ENCODE measurements around the gene KAT8.

The KAT8 gene

GRCh38 chr16:31080035-31080629 lies 37.3 kb upstream of the KAT8 start:
- DNase-seq (ENCODE audit: insufficient read length, low spot score) = no peak
- FAIRE-seq = no peak

DNA sequence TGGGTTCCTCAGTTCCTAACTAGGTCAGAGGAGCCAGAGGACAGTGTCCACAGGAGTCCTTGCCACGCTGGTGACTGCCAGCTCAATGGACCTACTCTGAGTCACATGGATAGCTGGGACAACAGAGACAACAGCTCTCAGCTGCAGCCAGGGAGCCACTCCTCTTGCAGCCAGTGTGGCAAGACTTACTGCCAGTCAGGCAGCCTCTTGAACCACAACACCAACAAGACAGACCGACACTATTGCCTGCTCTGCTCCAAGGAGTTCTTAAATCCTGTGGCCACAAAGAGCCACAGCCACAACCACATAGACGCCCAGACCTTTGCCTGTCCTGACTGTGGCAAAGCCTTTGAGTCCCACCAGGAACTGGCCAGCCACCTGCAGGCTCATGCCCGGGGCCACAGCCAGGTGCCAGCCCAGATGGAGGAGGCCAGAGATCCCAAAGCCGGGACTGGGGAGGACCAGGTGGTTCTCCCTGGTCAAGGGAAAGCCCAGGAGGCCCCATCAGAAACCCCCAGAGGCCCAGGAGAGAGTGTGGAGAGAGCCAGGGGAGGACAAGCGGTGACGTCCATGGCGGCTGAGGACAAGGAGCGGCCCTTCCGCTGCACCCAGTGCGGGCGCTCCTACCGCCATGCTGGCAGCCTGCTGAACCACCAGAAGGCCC lies 36.6 kb upstream of the KAT8 start:
- DNase-seq (ENCODE audit: insufficient read length, low spot score) (no peak), FAIRE-seq (no peak)
- no peak for TF ChIP-seq POLR2A (IDR thresholded peaks at IDR 0.05; ENCODE audit: low read depth, low read length)

More at GRCh38 chr16:31080035-31080629, 37.3 kb upstream of the KAT8 start:
- no peak for TF ChIP-seq POLR2A (IDR thresholded peaks at IDR 0.05; ENCODE audit: low read depth, low read length)

DNA sequence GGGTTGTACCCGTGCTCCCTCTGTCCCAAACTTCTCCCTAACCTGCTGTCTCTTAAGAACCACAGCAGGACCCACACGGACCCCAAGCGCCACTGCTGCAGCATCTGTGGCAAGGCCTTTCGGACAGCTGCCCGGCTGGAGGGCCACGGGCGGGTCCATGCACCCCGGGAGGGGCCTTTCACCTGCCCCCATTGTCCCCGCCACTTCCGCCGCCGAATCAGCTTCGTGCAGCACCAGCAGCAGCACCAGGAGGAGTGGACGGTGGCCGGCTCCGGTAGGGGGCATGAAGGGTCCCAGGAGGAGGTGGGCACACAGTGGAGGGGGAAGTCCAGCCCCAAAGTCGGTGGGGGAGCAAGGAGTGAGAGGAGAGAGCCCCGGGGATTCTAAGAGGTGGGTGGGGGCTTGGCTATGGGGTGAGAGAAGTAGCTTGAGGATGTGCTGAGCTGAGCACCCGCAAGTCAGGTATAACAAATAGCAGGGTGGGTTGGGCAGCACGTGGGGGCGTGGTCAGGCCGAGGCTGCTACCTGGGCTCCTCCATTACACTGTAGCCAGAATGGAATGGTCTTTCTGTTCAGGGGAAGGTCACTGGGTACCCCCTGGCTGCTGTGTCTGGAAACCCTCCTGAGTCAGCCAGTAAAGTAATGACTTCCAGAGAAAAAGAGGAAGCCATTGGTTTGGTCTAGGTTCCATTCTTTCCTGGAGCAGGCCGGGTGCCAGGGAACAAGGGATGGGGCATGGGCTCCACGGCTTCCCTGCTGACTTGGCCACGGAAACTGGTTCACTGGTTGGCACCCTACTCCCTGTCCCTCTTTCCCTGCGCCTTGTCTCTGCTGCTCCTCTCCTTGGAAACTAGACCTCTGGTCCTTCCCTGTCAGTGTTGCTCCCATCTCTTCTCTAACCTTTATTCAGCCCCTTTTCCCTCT lies 35.8 kb upstream of the KAT8 start:
- FAIRE-seq (no peak), DNase-seq (ENCODE audit: insufficient read length, low spot score) (no peak)
- TF ChIP-seq POLR2A (IDR thresholded peaks at IDR 0.05; ENCODE audit: low read depth, low read length) = no peak

DNA sequence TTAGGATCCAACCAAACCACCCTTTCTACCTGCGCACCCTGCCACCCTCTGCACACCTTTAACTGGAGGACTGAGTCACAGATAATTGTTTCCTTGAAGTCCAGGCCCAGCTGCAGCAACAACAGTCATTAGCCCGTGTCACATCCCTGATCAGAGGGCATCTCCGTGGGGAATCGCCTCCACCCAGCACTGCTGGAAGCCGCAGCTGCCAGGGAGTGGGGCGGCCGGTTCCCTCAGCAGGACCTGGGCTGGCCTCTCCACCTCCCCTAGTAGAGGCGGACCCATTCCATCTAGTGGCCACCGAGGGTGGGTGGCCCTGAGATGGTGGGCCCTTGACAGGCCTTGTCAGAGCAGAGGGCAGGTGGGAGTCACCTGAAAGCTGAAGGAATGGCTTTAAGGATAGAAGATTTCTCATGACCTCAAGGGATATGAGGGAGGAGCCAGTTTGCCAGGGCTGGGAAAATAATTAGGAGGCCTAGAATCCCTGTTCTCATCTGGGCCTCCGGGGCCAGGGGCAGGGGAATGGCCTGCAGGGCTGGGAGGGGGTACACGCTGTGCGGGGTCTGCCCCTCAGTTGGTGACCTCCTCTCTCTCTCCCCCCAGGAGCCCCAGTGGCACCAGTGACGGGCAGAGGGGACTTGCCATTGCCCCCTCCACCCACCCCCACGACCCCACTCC lies 35.0 kb upstream of the KAT8 start:
- no peak for TF ChIP-seq POLR2A (IDR thresholded peaks at IDR 0.05; ENCODE audit: low read depth, low read length)
- FAIRE-seq = no peak

GRCh38 chr16:31083081-31083480 lies 34.4 kb upstream of the KAT8 start:
- DNase-seq (ENCODE audit: insufficient read length, low spot score) = no peak
- TF ChIP-seq POLR2A (IDR thresholded peaks at IDR 0.05; ENCODE audit: low read depth, low read length) = no peak
- no peak for FAIRE-seq

More for the DNA sequence above, 35.0 kb upstream of the KAT8 start:
- DNase-seq (ENCODE audit: insufficient read length, low spot score) = no peak

DNA sequence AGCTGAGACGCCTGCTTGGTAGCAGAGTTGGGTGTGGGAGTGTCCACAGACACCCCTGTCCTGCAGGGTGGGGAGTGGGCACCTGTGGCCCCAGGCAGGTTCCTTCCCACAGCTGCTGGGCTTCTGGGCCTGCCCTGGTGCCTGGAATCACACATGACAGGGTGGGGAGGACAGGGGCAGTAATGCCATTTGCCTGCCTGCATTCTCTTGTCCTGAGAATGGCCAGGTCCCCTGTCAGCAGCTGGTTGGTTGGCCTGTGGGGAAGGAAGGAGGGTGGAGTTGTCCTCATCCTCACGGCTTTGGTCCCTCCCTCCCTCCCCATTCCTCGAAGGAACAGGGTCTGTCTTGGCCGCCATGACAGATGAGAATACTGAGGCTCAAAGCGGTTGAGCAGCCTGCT lies 33.9 kb upstream of the KAT8 start:
- DNase-seq (ENCODE audit: insufficient read length, low spot score) (no peak), FAIRE-seq (no peak)

GRCh38 chr16:31083981-31084380 lies 33.5 kb upstream of the KAT8 start:
- DNase-seq (ENCODE audit: insufficient read length, low spot score) (no peak), FAIRE-seq (no peak)
- no peak for TF ChIP-seq POLR2A (IDR thresholded peaks at IDR 0.05; ENCODE audit: low read depth, low read length)

More for the DNA sequence above, 33.9 kb upstream of the KAT8 start:
- TF ChIP-seq POLR2A (IDR thresholded peaks at IDR 0.05; ENCODE audit: low read depth, low read length) = no peak

DNA sequence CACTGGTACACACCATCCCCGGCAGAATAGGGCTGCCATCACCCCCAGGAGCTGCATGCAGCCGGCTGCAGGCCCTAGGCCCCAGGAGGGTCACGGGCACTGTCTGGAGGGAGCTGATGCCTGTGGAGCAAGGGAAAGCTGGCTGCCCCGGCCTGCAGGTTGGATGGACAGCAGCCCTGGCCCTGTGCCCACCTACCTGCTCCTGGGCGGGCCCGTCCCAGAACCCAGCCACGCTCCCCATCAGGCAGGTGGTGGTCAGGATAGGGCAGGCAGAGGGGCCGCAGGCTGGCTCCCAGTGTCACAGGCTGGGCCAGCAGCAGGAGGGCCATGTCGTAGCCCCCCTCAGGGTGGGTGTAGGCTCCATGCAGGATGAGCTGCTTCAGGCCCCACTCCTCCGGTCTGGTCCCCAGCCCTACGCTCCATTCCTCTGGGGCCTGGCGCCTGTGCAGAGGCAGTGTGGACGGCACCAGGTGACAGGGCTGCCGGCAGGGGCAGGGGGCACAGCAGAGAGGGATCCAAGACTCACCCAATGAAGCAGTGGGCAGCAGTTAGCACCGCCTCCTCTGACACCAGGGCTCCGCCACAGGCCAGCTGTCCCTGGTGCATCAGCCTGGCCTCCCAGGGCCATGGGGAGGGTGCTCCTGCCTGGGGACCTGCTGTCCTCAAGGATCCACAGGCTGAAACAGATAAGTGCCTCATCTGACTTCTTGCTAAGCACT lies 32.7 kb upstream of the KAT8 start:
- TF ChIP-seq POLR2A (IDR thresholded peaks at IDR 0.05; ENCODE audit: low read depth, low read length) = no peak
- DNase-seq (ENCODE audit: insufficient read length, low spot score) (no peak), FAIRE-seq (no peak)

- no peak for FAIRE-seq
- no peak for TF ChIP-seq POLR2A (IDR thresholded peaks at IDR 0.05; ENCODE audit: low read depth, low read length)
Measured at GRCh38 chr16:31085411-31085810, 32.1 kb upstream of the KAT8 start.

DNA sequence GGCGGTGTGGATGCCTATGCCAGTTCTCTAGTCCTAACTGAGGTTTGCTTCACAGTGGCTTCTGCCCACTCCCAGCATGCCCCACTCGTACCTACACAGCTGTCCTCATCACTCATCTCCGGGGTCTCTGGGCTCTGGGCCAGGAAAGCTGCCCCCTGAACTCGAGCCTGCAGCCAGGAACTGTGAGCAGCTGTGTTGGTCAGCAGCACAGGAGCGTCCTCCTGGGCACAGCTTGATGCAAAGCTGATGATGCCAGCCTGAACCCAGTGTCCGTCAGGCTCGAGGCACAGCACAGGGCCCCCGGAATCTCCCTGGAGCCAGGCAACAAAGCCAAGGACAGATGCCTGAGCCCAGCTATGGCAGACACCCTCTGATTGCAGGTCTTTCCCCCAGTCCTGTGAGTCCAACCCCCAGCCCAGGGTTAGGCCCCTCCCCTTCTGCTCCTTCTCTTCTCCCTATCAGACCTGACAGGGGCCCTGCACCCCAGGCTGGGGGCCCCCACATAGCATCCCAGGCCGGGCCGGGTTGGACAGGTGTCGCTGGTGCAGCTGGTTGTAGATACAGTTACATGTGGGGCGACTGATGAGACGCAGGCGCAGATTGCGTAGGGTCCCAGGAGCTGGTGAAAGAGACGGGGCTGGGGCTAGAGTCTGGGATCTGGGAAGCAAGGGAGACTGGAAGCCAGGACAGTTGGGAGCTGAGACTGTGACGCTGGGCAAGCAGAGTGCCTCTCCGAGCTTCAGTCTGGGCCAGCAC lies 31.4 kb upstream of the KAT8 start:
- FAIRE-seq (no peak), DNase-seq (ENCODE audit: insufficient read length, low spot score) (no peak)
- no peak for TF ChIP-seq POLR2A (IDR thresholded peaks at IDR 0.05; ENCODE audit: low read depth, low read length)

More at GRCh38 chr16:31085411-31085810, 32.1 kb upstream of the KAT8 start:
- no peak for DNase-seq (ENCODE audit: insufficient read length, low spot score)

GRCh38 chr16:31086629-31086906 lies 30.9 kb upstream of the KAT8 start:
- no peak for TF ChIP-seq POLR2A (IDR thresholded peaks at IDR 0.05; ENCODE audit: low read depth, low read length)
- FAIRE-seq (no peak), DNase-seq (ENCODE audit: insufficient read length, low spot score) (no peak)

DNA sequence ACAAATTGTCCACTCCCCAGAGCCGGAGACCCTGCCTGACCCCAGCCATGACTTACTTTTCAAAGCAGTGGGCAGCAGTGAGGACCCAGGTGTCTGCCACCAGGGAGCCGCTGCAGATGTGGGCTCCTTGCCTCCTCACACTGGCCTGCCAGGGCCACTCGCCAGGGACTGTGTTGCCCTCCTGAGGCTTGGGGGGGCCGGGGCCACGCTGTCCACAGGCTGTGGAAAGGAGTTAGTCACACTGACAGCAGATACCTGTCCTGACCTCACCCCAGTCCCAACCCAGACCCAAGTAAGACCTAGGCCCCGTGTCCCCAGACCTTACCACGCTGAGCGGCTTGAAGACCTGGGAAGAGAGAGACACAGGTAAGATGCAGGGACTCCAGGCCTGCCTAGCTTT lies 30.0 kb upstream of the KAT8 start:
- DNase-seq (ENCODE audit: insufficient read length, low spot score) (no peak), FAIRE-seq (no peak)
- no peak for TF ChIP-seq POLR2A (IDR thresholded peaks at IDR 0.05; ENCODE audit: low read depth, low read length)

GRCh38 chr16:31087971-31088370 lies 29.5 kb upstream of the KAT8 start:
- DNase-seq (ENCODE audit: insufficient read length, low spot score) (no peak), FAIRE-seq (no peak)
- no peak for TF ChIP-seq POLR2A (IDR thresholded peaks at IDR 0.05; ENCODE audit: low read depth, low read length)

Data from H54 (cell line).